HG02623 (cell line): ENCODE measurements around the gene GOLGA8M.
"Not testable (repeated sequence)": the region's sequence is repeated elsewhere in the genome, so short reads cannot be mapped to it uniquely, and the experiment has no call there.

ENCODE experiments used
- ATAC-seq: cut with Tn5 transposase; IDR thresholded peaks from one replicate; pipeline ENCODE4 v1.9.1; 2021; ENCODE audit warnings: moderate library complexity; ENCODE audit not compliant: unreplicated experiment

Gene GOLGA8M

GRCh38 chr15:28660750-28661149, 51.5 kb downstream of the GOLGA8M start:
- ATAC-seq, result not testable (repeated sequence)

DNA sequence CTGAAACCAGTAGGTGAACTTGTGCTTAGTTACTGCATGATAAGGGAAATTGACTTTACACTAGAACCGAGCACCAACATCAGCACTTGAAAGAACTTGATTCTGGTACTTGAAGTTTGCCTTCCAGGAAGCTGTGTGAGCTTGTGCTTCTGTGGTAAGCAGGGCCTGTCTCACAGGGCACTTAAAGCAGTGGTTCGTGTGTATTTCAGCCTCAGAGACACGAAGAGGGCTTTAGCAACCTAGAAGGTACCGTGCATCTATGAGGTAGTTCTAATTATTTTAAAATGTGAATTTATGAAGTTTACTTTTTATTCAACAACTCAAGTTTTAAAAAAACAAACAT, 56.2 kb downstream of the GOLGA8M start:
- ATAC-seq, result not testable (repeated sequence)

GRCh38 chr15:28655329-28656017, 56.7 kb downstream of the GOLGA8M start:
- ATAC-seq, result not testable (repeated sequence)

DNA sequence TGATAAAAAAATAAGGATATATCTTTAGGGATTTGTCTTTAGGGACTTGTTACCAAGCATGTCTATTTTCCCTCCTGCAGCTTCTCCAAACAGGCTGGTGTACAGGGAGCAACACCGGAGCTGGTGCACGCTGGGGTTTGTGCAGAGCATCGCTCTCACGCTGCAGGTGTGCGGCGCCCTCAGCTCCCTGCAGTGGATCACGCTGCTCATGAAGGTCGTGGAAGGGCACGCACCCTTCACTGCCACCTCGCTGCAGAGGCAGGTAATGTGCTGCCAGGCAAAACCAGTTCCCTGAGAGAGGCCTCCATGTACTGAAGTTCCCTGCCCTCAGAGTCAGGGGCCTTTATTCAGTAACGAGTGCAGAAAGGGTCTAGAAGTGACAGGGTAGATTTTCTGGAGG, 58.0 kb downstream of the GOLGA8M start:
- not testable (repeated sequence) for ATAC-seq

DNA sequence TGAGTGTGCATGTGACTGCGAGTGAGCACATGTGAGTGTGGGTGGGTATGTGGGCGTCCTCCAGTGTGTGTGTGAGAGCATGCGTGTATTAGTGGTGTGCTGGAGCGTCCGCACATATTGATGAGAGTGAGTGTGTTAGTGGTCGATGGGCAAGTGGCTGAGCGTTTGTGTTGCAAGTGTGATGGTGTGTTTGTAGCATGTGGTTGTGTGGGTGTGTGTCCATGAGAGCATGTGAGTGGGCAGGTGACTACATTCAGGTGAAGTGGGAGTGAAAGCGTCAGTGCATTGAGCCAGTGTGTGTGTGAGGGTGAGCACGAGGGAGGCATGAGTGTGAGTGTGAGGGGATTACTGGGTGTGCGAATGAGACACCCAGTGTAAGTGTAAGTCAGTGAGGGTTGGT, 59.7 kb downstream of the GOLGA8M start:
- not testable (repeated sequence) for ATAC-seq
